ENCODE results near the gene CEP152.

The CEP152 gene

GRCh38 chr15:48696627-48697312 lies 114.1 kb downstream of the CEP152 start:
- peak; percentile 51 for DNase-seq (ENCODE audit: low read depth)

- DNase-seq (ENCODE audit: low read depth), result no peak
Observed at GRCh38 chr15:48695827-48696573, 114.9 kb downstream of the CEP152 start.

GRCh38 chr15:48695088-48695826 lies 115.6 kb downstream of the CEP152 start:
- peak; percentile 76 for DNase-seq (ENCODE audit: low read depth)

GRCh38 chr15:48693484-48693883 lies 117.4 kb downstream of the CEP152 start:
- peak; percentile 57 for DNase-seq (ENCODE audit: low read depth)

DNA sequence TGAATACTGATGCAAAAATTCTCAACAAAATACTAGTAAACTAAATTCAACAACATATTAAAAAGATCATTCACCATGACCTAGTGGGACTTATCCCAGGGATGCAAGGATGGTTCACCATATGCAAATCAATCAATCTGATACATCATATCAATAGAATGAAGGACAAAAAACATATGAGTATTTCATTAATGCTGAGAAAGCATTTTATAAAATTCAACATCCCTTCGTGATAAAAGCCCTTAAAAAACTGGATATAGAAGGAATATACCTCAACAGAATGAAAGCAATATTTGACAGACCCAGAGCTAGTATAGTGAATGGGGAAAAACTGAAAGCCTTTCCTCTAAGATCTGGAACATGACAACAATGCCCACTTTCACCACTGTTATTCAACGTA lies 122.4 kb downstream of the CEP152 start:
- DNase-seq (ENCODE audit: low read depth), result no peak

All from amniotic epithelial cell (primary cell).